ENCODE results near the gene RHBDF1. TPM values are rescaled to one million over a fixed set of nuclear protein-coding genes. Genes with fewer than 3 reads are reported as not detected.

The RHBDF1 gene
- total RNA-seq, 4 donors from 2014 or later = 13.3 to 38.3 (median 24.2) TPM

DNA sequence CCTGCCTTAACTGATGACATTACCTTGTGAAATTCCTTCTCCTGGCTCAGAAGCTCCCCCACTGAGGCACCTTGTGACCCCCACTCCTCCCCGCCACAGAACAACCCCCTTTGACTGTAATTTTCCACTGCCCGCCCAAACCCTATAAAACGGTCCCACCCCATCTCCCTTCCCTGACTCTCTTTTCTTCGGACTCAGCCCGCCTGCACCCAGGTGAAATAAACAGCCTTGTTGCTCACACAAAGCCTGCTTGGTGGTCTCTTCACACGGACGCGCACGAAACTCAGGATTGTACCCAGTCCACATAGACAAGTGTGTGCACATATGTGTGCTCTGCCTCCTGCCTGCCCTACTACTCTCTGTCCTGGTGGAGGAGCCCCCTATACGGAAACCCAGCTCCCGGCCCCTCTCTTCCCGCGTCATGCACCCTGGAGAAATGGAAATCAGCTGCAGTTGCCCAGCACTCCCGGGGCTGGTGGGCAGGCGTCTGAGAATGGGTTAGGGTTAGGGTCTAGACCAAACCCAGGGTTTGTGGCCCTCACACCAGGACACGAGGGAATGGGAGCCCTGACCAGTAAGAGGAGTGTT, 2.4 kb upstream of the RHBDF1 start:
- 90 to 98% methylated on average over 8 to 9 of the region's 16 CpGs for WGBS, 2 donors
- peaks cover 53 to 88% (median 60%) of the 10 kb centered on the region in 3 donors for H3K4me1 ChIP-seq

DNA sequence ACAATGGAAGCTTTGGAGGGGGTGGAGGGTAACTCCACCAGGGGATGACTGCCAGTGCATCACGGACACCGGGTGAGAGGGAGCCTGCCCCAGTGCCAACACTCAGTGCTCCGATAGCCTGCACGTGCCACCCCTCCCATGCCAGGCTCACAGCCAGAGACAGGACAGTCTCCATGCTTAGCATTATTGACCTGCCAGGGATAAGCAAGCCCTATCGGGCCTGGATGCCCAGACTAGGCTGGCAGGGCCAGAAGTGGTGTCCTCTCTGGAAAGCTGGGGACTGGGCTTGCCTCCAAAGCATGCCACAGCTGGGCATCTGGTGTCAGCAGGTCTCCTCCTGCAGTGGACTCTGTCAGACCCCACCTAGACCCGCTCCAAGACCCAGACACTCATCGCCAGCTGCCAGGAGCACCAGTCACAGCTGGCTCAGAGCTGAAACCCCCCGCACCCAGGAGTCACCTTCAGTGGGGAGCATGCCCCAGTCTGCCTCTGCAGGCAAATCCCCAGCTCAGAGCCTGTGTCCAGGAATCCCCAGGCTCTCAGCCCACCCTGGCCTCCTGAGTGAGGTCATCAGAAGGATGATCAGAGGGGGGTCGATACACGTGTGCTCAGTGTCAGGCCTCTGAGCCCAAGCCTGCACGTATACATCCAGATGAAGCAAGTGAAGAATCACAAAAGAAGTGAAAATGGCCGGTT, 1.8 kb upstream of the RHBDF1 start:
- Histone ChIP-seq H3K27ac (peak overlapping the region in 3 of 4 donors; percentile 81 to 98 (median 96)), H3K36me3 (peaks cover 0 to under 1% (median 0%) of the 10 kb centered on the region in 3 donors), H3K9me3 (no peaks in the 10 kb centered on the region), H3K4me1 (peaks cover 56 to 88% (median 64%) of the 10 kb centered on the region in 3 donors), H3K4me3 (no peak overlapping the region), H3K27me3 (peaks cover 0 to 15% (median 0%) of the 10 kb centered on the region in 4 donors)
- 33 to 62% methylated on average over 3 to 10 of the region's 12 CpGs for WGBS, 2 donors
- no peak for DNase-seq
- TF ChIP-seq POLR2A (IDR thresholded peaks at IDR 0.05) = no peak
- TF ChIP-seq, protein P1, sequence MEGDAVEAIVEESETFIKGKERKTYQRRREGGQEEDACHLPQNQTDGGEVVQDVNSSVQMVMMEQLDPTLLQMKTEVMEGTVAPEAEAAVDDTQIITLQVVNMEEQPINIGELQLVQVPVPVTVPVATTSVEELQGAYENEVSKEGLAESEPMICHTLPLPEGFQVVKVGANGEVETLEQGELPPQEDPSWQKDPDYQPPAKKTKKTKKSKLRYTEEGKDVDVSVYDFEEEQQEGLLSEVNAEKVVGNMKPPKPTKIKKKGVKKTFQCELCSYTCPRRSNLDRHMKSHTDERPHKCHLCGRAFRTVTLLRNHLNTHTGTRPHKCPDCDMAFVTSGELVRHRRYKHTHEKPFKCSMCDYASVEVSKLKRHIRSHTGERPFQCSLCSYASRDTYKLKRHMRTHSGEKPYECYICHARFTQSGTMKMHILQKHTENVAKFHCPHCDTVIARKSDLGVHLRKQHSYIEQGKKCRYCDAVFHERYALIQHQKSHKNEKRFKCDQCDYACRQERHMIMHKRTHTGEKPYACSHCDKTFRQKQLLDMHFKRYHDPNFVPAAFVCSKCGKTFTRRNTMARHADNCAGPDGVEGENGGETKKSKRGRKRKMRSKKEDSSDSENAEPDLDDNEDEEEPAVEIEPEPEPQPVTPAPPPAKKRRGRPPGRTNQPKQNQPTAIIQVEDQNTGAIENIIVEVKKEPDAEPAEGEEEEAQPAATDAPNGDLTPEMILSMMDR (IDR thresholded peaks at IDR 0.05) = no peak
- intact Hi-C loops (cut with DNase I) = no loop called here

More for the DNA sequence above, 2.4 kb upstream of the RHBDF1 start:
- intact Hi-C loops (cut with DNase I) = no loop called here
- H3K4me3 ChIP-seq = no peak overlapping the region
- H3K9me3 ChIP-seq = no peaks in the 10 kb centered on the region
- H3K27me3 ChIP-seq = peaks cover 0 to 15% (median 0%) of the 10 kb centered on the region in 4 donors
- no peak for DNase-seq
- peaks cover 0 to 7% (median 0%) of the 10 kb centered on the region in 3 donors for H3K36me3 ChIP-seq
- TF ChIP-seq, protein P1 (IDR thresholded peaks at IDR 0.05) = no peak
- TF ChIP-seq POLR2A (IDR thresholded peaks at IDR 0.05) = no peak
- H3K27ac ChIP-seq = peak overlapping the region; percentile 46 to 98 (median 96)

DNA sequence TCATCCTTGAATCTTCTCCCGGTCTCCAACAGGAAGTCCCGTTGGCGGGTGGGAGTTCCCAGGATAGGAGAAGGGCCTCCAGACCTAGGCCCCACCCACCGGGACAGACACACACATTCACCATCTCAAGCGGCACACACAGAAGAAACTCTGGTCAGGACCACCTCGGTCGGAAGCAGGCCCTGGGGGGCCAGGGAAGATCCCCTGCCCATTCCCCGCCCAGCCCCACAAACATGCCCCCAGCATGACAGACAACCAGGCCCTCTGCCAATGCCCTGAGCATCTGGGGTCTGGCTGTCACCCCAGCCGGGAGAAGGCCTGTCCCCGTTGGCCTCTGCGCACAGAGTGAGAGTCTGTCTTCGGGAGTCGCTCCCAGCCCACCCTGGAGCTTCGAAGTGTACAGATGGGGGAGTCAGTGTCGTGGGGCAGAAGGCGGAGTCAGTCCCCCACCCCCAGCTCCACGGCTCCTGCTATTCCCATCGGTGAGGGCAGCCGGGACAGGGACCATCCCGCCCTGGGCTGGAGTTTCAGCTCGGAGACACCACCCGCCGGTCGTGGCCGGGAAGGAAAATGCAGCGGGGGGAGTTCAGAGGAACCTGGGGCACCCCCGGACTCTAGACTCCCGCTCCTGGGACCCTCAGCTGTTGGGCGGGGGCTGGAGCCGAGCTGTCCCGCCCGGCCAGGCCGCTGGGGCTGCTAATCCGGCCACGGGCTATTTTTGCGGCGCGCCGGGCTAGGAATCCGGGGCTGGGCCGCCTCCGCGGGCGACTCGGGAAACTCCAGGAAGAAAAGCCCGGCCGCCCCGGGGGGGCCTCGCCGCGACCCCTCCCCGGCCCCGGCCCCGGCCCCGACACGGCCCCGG, 660 bp downstream of the RHBDF1 start:
- peak overlapping the region; percentile 94 to 98 (median 96) for H3K27ac ChIP-seq
- H3K4me1 ChIP-seq = peaks cover 46 to 93% (median 62%) of the 10 kb centered on the region in 3 donors
- H3K36me3 ChIP-seq = no peaks in the 10 kb centered on the region
- 5 to 13% methylated on average over 3 to 15 of the region's 57 CpGs for WGBS, 2 donors
- intact Hi-C loops (cut with DNase I) = no loop called here
- no peak for DNase-seq
- H3K9me3 ChIP-seq = no peaks in the 10 kb centered on the region
- H3K4me3 ChIP-seq = peak overlapping the region; percentile 55 to 91 (median 81)
- peaks cover 0 to 15% (median 0%) of the 10 kb centered on the region in 4 donors for H3K27me3 ChIP-seq
- peak in 2 of 4 donors; percentile 34 to 62 for TF ChIP-seq POLR2A (IDR thresholded peaks at IDR 0.05)
- TF ChIP-seq, protein P1 (IDR thresholded peaks at IDR 0.05) = peak in 2 of 6 experiments; percentile 10 to 21

DNA sequence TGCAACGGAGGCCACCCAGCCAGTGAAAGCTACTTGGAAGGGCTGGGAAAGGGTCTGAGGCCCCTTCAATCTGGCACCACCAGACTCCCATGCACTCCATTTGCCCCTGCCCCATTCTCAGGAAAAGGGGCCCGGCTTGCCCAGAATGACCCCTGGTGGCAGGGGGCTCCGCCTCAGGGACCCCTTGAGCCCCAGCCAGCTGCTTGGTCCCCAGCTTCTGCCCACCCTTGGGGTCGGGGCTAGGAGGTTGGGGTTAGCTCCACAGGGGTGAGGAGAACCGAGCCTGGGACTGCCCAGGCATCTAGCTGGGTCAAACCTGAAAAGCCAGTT, 1.3 kb downstream of the RHBDF1 start:
- TF ChIP-seq POLR2A (IDR thresholded peaks at IDR 0.05) = no peak
- TF ChIP-seq, protein P1 (IDR thresholded peaks at IDR 0.05) = no peak
- DNase-seq = no peak
- Histone ChIP-seq H3K4me3 (peak overlapping the region; percentile 55 to 91 (median 81)), H3K36me3 (no peaks in the 10 kb centered on the region), H3K27ac (peak overlapping the region; percentile 94 to 98 (median 96)), H3K27me3 (peaks cover 0 to 15% (median 0%) of the 10 kb centered on the region in 4 donors), H3K4me1 (peaks cover 40 to 93% (median 62%) of the 10 kb centered on the region in 3 donors), H3K9me3 (no peaks in the 10 kb centered on the region)
- intact Hi-C loops (cut with DNase I) = no loop called here
- 0 to 57% methylated on average over 1 of the region's 5 CpGs for WGBS, 2 donors
